Retinal pigment epithelial cell (primary cell): Measurements from ENCODE around the gene C2CD2.
"Not testable (repeated sequence)": the region's sequence is repeated elsewhere in the genome, so short reads cannot be mapped to it uniquely, and the experiment has no call there.

Source experiments
- DNase-seq: peaks from one replicate; pipeline ENCODE4 v3.0.0-alpha.2; 2010; ENCODE audit warnings: low read depth
- H3K4me3 ChIP-seq: 2 replicates; pipeline ENCODE4 v1.5.1; 2011; ENCODE audit warnings: mild to moderate bottlenecking, low read length, control low read depth, moderate library complexity
- TF ChIP-seq, protein P1 (sequence below): conservative IDR thresholded peaks from 2 replicates; pipeline ENCODE4 v1.5.1; 2011; ENCODE audit warnings: low read depth, low read length, control low read depth, inconsistent platforms

Gene C2CD2

DNA sequence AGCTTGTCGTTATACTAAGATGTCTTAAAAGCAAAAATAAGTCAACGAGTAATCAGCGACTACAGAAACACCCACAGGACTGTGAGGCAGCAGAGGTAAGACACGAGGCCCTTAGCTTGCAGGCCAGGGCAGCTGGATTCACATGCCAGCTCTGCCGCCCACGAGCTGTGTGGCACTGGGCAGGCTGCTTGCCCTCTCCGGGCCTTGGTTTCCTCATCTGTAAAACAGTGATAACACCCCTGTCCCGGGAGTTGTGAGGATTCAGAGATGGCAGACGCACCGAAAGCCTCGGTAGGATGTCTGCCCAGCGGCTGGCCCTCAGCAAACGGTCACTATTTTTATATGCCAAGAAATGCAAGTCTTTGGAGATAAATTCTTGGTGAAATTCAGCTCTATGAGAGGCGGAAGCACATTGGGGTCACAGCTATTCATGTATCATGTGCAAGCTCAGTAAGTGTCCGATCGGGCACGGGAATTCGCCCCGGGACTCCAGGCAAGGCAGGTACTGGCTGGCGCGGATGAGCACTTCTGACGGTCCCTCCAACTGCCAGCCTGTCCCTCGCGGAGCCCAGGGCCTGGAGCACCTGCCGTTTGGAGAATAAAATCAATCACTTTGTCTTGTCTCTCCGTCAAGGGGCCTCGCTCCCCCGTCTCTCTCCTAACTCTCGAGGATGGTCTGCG, 1.1 kb downstream of the C2CD2 start:
- DNase-seq = no peak
- TF ChIP-seq, protein P1, sequence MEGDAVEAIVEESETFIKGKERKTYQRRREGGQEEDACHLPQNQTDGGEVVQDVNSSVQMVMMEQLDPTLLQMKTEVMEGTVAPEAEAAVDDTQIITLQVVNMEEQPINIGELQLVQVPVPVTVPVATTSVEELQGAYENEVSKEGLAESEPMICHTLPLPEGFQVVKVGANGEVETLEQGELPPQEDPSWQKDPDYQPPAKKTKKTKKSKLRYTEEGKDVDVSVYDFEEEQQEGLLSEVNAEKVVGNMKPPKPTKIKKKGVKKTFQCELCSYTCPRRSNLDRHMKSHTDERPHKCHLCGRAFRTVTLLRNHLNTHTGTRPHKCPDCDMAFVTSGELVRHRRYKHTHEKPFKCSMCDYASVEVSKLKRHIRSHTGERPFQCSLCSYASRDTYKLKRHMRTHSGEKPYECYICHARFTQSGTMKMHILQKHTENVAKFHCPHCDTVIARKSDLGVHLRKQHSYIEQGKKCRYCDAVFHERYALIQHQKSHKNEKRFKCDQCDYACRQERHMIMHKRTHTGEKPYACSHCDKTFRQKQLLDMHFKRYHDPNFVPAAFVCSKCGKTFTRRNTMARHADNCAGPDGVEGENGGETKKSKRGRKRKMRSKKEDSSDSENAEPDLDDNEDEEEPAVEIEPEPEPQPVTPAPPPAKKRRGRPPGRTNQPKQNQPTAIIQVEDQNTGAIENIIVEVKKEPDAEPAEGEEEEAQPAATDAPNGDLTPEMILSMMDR = no peak
- peak overlapping the region; percentile 48 for H3K4me3 ChIP-seq

DNA sequence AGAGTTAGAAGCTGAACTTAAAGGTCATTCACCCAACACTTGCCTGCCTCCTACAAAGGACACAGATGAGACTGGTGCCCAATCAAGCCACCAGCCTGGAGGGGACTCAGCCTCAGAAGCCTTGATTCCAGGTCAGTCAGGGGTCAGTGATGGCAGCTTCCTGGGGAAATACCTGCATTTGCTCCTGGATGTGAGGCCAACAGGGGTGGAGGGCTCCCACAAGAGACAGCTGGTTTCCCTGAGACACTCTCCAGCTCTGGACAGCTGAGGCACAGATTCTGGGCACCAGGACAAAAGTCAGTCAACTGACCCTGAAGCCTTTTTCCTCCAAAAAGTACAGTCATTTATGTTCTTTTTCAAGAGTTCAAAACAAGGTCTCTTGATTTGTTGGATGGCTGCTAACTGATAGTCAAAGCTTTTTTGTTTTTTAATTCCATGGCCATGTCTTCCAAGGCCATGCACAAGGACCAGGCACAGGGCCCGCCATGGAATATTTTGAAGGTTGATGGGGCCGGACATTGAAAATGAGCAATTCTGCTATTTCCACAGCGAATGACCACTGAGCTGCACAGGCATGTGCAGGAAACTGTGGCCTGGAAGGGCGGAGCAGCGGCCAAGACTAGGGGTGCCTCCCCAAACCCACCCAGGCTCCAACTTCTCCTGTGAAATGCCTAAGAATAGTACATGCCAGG, 1.8 kb downstream of the C2CD2 start:
- DNase-seq = no peak
- TF ChIP-seq, protein P1 = no peak
- no peak overlapping the region for H3K4me3 ChIP-seq

DNA sequence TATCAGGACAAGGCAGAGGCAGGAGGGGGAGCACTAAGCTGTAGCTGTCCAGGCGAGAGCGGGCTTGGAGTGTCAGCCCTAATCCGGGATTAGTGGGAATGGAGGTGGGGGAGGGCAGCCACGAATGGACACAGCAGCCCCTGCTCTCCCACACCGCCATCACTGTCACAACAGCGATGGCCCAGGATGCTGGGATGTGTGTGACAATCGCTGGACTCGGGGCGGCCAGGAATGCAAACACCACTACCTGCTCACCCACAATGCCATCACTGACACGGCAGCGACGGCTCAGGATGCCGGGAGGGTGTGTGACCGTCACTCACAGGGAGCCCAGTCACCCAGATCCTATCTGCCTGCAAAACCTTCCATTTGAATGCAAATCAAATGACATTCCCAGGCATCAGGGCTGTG, 2.9 kb downstream of the C2CD2 start:
- no peak for DNase-seq

DNA sequence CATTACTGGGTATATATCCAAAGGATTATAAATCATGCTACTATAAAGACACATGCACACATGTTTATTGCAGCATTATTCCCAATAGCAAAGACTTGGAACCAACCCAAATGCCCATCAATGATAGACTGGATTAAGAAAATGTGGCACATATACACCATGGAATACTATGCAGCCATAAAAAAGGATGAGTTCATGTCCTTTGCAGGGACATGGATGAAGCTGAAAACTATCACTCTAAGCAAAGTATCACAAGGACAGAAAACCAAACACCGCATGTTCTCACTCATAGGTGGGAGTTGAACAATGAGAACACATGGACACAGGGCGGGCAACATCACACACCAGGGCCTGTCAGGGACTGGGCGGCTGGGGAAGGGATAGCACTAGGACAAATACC, 4.2 kb downstream of the C2CD2 start:
- H3K4me3 ChIP-seq, DNase-seq: not testable (repeated sequence)

More for the DNA sequence above, 2.9 kb downstream of the C2CD2 start:
- TF ChIP-seq, protein P1 = no peak
- H3K4me3 ChIP-seq = no peak overlapping the region

DNA sequence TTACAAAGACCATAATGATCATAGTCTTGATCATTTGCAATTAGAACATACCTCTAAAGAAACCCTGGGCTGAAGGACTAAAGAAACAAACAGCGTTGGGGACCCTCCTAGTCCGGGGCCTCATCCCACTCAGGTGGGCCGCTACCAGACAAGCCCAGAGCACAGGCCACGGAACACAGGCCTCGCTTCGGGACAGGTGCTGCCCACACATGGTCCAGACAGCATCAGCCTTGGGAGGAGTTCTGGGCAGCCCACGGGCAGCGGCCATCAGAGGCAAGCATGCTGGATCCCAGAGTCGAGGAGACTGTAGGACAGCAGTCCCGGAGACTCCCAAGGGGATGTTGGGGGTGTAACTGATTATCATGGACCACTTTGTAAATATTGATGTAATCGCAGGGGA, 4.9 kb downstream of the C2CD2 start:
- TF ChIP-seq, protein P1 = no peak
- no peak overlapping the region for H3K4me3 ChIP-seq

DNA sequence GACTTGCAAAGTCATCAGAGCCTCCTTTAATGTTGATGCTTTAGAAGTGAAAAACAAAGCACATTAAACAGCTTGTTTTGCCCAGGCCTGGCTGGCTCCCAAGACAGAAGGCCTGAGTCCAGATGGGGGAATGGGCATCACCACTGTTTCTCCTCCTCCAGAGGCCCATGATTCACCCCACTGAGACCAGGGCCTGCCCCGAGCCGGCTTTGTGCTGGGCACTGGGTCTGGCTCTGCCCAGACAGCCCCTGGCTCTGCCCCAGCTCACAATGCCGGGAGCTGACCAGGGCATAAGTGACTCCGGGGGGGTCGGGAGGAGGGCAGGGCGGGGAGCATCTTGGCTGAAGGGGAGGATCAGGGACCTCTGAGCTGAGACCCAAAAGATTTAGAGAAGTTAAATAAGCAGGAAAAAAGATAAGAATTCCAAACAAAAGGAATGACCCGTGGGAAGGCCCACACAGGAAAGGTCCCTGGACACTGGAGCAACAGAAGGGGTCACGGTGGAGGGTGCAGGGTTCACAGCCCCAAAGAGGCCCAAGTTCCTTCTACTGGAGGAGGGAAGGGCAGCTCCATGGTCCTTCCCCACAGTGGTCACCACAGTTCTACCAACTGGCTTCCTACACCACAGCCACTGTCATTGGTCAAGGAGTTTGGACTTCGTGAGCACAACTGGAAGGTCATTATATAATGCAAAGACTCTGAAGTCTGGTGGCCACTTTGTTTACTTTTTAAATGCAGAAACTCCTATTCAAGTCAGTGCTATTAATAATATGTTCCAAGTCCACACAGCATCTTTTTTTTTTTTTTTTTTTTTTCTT, 5.5 kb downstream of the C2CD2 start:
- no peak overlapping the region for H3K4me3 ChIP-seq
- no peak for DNase-seq
- TF ChIP-seq, protein P1 = no peak

More for the DNA sequence above, 4.9 kb downstream of the C2CD2 start:
- DNase-seq = no peak

DNA sequence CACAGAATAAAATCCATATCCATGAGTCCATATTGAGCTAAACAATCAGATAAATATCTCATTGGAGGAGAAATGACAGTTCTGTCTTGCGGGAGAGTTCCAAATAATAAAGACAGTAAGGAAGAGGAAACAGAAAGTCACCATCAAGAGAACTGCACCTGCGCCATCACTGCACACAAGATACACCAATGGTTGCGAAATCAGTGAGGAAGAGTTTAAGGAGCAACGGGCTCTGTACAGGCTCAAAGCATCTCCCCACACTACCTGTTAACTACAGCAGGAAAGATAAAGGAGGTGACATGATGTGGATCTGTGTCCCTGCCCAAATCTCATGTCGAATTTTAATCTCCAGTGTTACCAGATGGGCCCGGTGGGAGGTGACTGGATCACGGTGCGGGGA, 7.8 kb downstream of the C2CD2 start:
- TF ChIP-seq, protein P1 = no peak

More for the DNA sequence above, 7.8 kb downstream of the C2CD2 start:
- no peak for DNase-seq
- no peak overlapping the region for H3K4me3 ChIP-seq
